CD14-positive monocyte (primary cell): Measurements from ENCODE around the gene MYCBP2. TPM values are rescaled to one million over a fixed set of nuclear protein-coding genes. Genes with fewer than 3 reads are reported as not detected.

ENCODE experiments used
- DNase-seq, 3 donors: peaks; one replicate each; pipeline ENCODE4 v3.0.0-alpha.2; 2011 to 2022
- H2AFZ ChIP-seq: 2 replicates; pipeline ENCODE4 v1.6.0; 2012; ENCODE audit warnings: mild to moderate bottlenecking, low read depth, low read length, inconsistent platforms; ENCODE audit not compliant: insufficient read depth, poor library complexity, severe bottlenecking
- H3K27ac ChIP-seq, 2 donors: 1 replicate in 1 of 2; 2 replicates in 1 of 2; pipeline ENCODE4 v1.5.1; 2012 to 2013; ENCODE audit warnings: low read length in 2 of 2, control low read depth in 1 of 2, inconsistent platforms in 1 of 2, low read depth in 1 of 2, mild to moderate bottlenecking in 1 of 2
- H3K27me3 ChIP-seq, 2 donors: one replicate each; pipeline versions ENCODE4 v1.6.0 to v1.6.1; 2011 to 2013; ENCODE audit warnings: low read length in 2 of 2; ENCODE audit not compliant: control insufficient read depth in 2 of 2, insufficient read depth in 2 of 2
- H3K36me3 ChIP-seq, 2 donors: replicated peaks in 1 of 2; 1 replicate in 1 of 2; 2 replicates in 1 of 2; pipeline versions ENCODE4 v1.5.1 to v1.6.1; 2012 to 2013; ENCODE audit warnings: low read length in 2 of 2, control low read depth in 1 of 2, inconsistent platforms in 1 of 2, mild to moderate bottlenecking in 1 of 2; ENCODE audit not compliant: insufficient read depth in 2 of 2, control insufficient read depth in 1 of 2
- H3K4me1 ChIP-seq, 2 donors: 1 replicate in 1 of 2; 2 replicates in 1 of 2; pipeline versions ENCODE4 v1.5.1 to v1.6.1; 2012 to 2013; ENCODE audit warnings: low read length in 2 of 2, control low read depth in 1 of 2, inconsistent platforms in 1 of 2, mild to moderate bottlenecking in 1 of 2, moderate library complexity in 1 of 2; ENCODE audit not compliant: insufficient read depth in 2 of 2, control insufficient read depth in 1 of 2
- H3K4me2 ChIP-seq: replicated peaks from 2 replicates; pipeline ENCODE3; 2012; ENCODE audit warnings: low read length, moderate library complexity, mild to moderate bottlenecking; ENCODE audit not compliant: poor library complexity, severe bottlenecking; ENCODE audit errors: extremely low read depth
- H3K4me3 ChIP-seq, 3 experiments: fragments of 200-600 bp in 1 of 3; sonication (generic) in 1 of 3; replicated peaks in 1 of 3; 1 replicate in 2 of 3; 2 replicates in 1 of 3; pipeline ENCODE4 v1.5.1; 2011 to 2013; ENCODE audit warnings: low read length in 3 of 3, mild to moderate bottlenecking in 3 of 3, control low read depth in 2 of 3, low read depth in 2 of 3, inconsistent platforms in 1 of 3, moderate library complexity in 1 of 3
- H3K79me2 ChIP-seq: 2 replicates; pipeline ENCODE4 v1.6.0; 2012; ENCODE audit warnings: mild to moderate bottlenecking, control low read depth, inconsistent platforms, low read length, moderate library complexity; ENCODE audit not compliant: insufficient read depth
- H3K9ac ChIP-seq: 2 replicates; pipeline ENCODE4 v1.6.0; 2017; ENCODE audit warnings: low read length, mild to moderate bottlenecking; ENCODE audit not compliant: insufficient read depth, poor library complexity, severe bottlenecking
- H3K9me3 ChIP-seq, 2 donors: replicated peaks in 1 of 2; 1 replicate in 1 of 2; 2 replicates in 1 of 2; pipeline versions ENCODE4 v1.5.1 to v1.6.1; 2012 to 2013; ENCODE audit warnings: low read length in 2 of 2, control low read depth in 1 of 2; ENCODE audit not compliant: control insufficient read depth in 1 of 2, insufficient read depth in 1 of 2
- H4K20me1 ChIP-seq: 2 replicates; pipeline ENCODE4 v1.6.0; 2012; ENCODE audit warnings: mild to moderate bottlenecking, low read length, control low read depth, moderate library complexity; ENCODE audit not compliant: insufficient read depth
- H3K27ac Mint-ChIP-seq, 7 donors: one replicate each; pipeline ENCODE4 v1.8.0; 2020; ENCODE audit warnings: mild to moderate bottlenecking in 7 of 7, mixed read lengths in 7 of 7, moderate library complexity in 6 of 7, inconsistent platforms in 2 of 7
- H3K27me3 Mint-ChIP-seq, 3 donors: one replicate each; pipeline ENCODE4 v1.8.0; 2021 to 2022; ENCODE audit warnings: low read depth in 3 of 3, mild to moderate bottlenecking in 3 of 3, mixed read lengths in 3 of 3, moderate library complexity in 3 of 3, inconsistent platforms in 1 of 3
- H3K36me3 Mint-ChIP-seq, 2 donors: one replicate each; pipeline ENCODE4 v1.8.0; 2020; ENCODE audit warnings: mixed read lengths in 2 of 2, inconsistent platforms in 1 of 2, mild to moderate bottlenecking in 1 of 2
- H3K4me1 Mint-ChIP-seq: one replicate; pipeline ENCODE4 v1.8.0; 2020; ENCODE audit warnings: mild to moderate bottlenecking, mixed read lengths
- H3K4me3 Mint-ChIP-seq, 2 donors: one replicate each; pipeline ENCODE4 v1.8.0; 2020; ENCODE audit warnings: mild to moderate bottlenecking in 2 of 2, mixed read lengths in 2 of 2, moderate library complexity in 1 of 2
- H3K9me3 Mint-ChIP-seq, 7 donors: one replicate each; pipeline ENCODE4 v1.8.0; 2020 to 2022; ENCODE audit warnings: mixed read lengths in 7 of 7, mild to moderate bottlenecking in 6 of 7, moderate library complexity in 6 of 7, inconsistent platforms in 2 of 7
- WGBS: methylation state at CpG from one replicate; pipeline ENCODE4 v1.1.5; 2013; ENCODE audit warnings: missing lambda C conversion rate; ENCODE audit not compliant: insufficient coverage; 5-methylcytosine and 5-hydroxymethylcytosine counted together
- intact Hi-C, 2 donors: fragments of 100-400 bp; cut with micrococcal nuclease; formaldehyde crosslinking; loops; one replicate each; pipeline versions ENCODE4 v1.15.0 to v1.15.1; 2023
- polyA plus RNA-seq, 3 donors: library from polyadenylated mRNA; depleted of rRNA in 1 of 3; unstranded in 2 of 3; stranded (reverse) in 1 of 3; fragments of 300-500 nt in 2 of 3; fragments of >200 nt in 1 of 3; fragmentation: Illumina TruSeq in 2 of 3; gene quantifications; 1 replicate in 2 of 3; 2 replicates in 1 of 3; pipeline ENCODE4 v1.2.3, GENCODE V29; 2012 to 2021
- TF ChIP-seq, protein P1 (sequence below): fragments of 200-600 bp; IDR thresholded peaks from one replicate; pipeline ENCODE4 v1.8.0; 2022; ENCODE audit warnings: antibody characterized with exemption, mild to moderate bottlenecking

Gene MYCBP2
- polyA plus RNA-seq, 3 donors: 7.6 to 51.5 (median 14.4) TPM

DNA sequence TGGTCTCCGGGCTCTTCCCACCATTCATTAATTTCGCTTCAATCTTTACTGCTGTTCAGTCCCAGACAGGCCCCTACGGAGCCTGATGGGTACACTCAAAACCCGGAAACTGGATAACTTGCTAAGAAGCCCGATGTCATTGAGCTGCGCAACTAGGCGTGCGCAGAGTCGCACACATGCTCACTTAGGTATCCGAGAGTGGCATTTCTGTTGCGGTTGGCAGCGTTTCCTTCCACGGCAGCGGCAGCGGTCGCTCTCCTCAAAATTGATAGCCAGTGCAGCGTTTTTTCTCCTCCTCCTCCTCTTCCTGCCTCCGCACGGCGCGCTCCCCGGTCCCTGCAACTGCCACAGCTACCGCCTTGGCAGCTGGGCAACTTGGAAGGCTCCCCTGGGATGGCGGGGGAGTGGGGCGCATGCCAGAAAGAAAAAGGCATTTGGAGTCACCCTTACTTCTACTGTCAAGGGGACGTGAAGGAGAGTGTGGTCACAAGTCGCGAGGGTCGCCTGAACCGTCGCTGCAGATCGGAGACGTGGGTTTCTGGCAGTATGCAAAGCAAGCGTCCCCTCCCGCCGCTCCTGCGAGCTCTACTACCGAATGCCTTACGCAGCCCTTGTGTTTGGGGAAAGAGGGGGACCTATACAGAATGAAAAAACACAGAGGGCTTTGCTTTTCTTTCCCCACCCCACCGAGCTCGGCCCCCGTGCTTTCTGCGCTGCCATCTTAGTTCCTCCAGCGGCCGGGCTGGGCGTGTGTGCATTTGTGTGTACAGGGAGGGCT lies 2.4 kb upstream of the MYCBP2 start:
- intact Hi-C loops: loop anchor here (10.0 kb wide), 2 partner anchors 145 to 445 kb away; partner anchors contain the start of gene KCTD12 (in 1 of the 2)
- H3K4me3 ChIP-seq: peak overlapping the region; percentile 78 to 98 (median 88)
- H2AFZ ChIP-seq: peak overlapping the region; percentile 100
- H3K27me3 ChIP-seq: no peaks in the 10 kb centered on the region
- H3K27ac ChIP-seq: peak overlapping the region; percentile 82 to 91
- 0% methylated on average over 25 of the region's 46 CpGs for WGBS
- no peaks in the 10 kb centered on the region for H3K36me3 ChIP-seq
- Mint-ChIP-seq H3K27ac (peak overlapping the region; percentile 91 to 96 (median 94)), H3K9me3 (no peaks in the 10 kb centered on the region), H3K36me3 (no peaks in the 10 kb centered on the region), H3K4me1 (peaks cover 45% of the 10 kb centered on the region), H3K27me3 (no peaks in the 10 kb centered on the region), H3K4me3 (peak overlapping the region; percentile 97 to 98)
- no peaks in the 10 kb centered on the region for H3K9me3 ChIP-seq
- TF ChIP-seq, protein P1, sequence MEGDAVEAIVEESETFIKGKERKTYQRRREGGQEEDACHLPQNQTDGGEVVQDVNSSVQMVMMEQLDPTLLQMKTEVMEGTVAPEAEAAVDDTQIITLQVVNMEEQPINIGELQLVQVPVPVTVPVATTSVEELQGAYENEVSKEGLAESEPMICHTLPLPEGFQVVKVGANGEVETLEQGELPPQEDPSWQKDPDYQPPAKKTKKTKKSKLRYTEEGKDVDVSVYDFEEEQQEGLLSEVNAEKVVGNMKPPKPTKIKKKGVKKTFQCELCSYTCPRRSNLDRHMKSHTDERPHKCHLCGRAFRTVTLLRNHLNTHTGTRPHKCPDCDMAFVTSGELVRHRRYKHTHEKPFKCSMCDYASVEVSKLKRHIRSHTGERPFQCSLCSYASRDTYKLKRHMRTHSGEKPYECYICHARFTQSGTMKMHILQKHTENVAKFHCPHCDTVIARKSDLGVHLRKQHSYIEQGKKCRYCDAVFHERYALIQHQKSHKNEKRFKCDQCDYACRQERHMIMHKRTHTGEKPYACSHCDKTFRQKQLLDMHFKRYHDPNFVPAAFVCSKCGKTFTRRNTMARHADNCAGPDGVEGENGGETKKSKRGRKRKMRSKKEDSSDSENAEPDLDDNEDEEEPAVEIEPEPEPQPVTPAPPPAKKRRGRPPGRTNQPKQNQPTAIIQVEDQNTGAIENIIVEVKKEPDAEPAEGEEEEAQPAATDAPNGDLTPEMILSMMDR: no peak
- H3K4me2 ChIP-seq: peak overlapping the region; percentile 93
- peaks cover 21% of the 10 kb centered on the region for H4K20me1 ChIP-seq
- DNase-seq: peak; percentile 86 to 88 (median 87)
- peaks cover 45% of the 10 kb centered on the region for H3K79me2 ChIP-seq
- H3K4me1 ChIP-seq: peaks cover 36 to 55% of the 10 kb centered on the region in 2 donors
- H3K9ac ChIP-seq: peak overlapping the region; percentile 72

DNA sequence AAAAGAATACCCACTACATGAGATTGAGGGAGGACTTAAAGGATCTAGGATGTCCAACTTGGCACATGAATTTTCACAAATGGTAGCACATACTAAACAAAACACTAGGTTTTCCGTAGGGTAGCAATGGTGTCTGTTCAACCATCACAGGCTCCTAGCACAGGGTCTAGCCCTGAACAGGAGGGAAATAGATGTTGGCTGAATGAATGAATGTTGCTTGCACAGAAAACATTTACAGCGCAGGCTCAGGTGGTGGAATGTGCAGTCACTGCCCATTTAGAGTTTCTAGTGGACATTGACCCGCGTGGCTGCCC lies 1.9 kb upstream of the MYCBP2 start:
- Histone ChIP-seq H3K79me2 (peaks cover 50% of the 10 kb centered on the region), H3K4me1 (peaks cover 36 to 56% of the 10 kb centered on the region in 2 donors), H3K9me3 (no peaks in the 10 kb centered on the region), H2AFZ (peak overlapping the region; percentile 100), H3K27ac (peak overlapping the region; percentile 82 to 91), H3K36me3 (no peaks in the 10 kb centered on the region), H3K9ac (peak overlapping the region; percentile 72), H3K27me3 (no peaks in the 10 kb centered on the region), H4K20me1 (peaks cover 27% of the 10 kb centered on the region), H3K4me3 (peak overlapping the region; percentile 78 to 98 (median 88)), H3K4me2 (peak overlapping the region; percentile 93)
- Mint-ChIP-seq H3K4me3 (peak overlapping the region; percentile 97 to 98), H3K36me3 (no peaks in the 10 kb centered on the region), H3K4me1 (peaks cover 45% of the 10 kb centered on the region), H3K27ac (peak overlapping the region; percentile 91 to 96 (median 94)), H3K9me3 (no peaks in the 10 kb centered on the region), H3K27me3 (no peaks in the 10 kb centered on the region)
- DNase-seq: no peak
- 0% methylated on average over 3 of the region's 4 CpGs for WGBS
- intact Hi-C loops: loop anchor here (10.0 kb wide), 2 partner anchors 146 to 444 kb away; partner anchors contain the start of gene KCTD12 (in 1 of the 2)
- TF ChIP-seq, protein P1: no peak
